Measurements from ENCODE around the gene RHCE. TPM values are rescaled to one million over a fixed set of nuclear protein-coding genes. Genes with fewer than 3 reads are reported as not detected.
A peak's percentile ranks its signal among the peaks of the same experiment; 100 is the strongest.

Gene RHCE
- total RNA-seq, 2 experiments from 2014 or later, result 0.50 to 0.56 TPM

- ChIA-PET POLR2A (interaction anchor here (0.6 to 1.1 kb wide), 2 partner anchors 13 to 21 kb away, joined by 3 to 4 read pairs; no protein-coding TSS in a partner anchor), CTCF (interaction anchor here (1.8 kb wide), 1 partner anchor 15 kb away, joined by 4 read pairs; no protein-coding TSS in a partner anchor)
- ATAC-seq (peak; percentile 34), DNase-seq (no peak)
- H3K4me3 Mint-ChIP-seq, result no peak overlapping the region
- no peak for TF ChIP-seq CTCF (IDR thresholded peaks at IDR 0.05)
- intact Hi-C loops (cut with micrococcal nuclease), result no loop called here
- H3K27ac Mint-ChIP-seq, result no peak overlapping the region
- H3K27me3 Mint-ChIP-seq, result no peaks in the 10 kb centered on the region
- H3K9me3 Mint-ChIP-seq, result no peaks in the 10 kb centered on the region
- H3K4me1 Mint-ChIP-seq (ENCODE audit: low read depth), result peaks cover 38% of the 10 kb centered on the region
- H3K36me3 Mint-ChIP-seq (ENCODE audit: low read depth), result peaks cover 5% of the 10 kb centered on the region
Observed at GRCh38 chr1:25443030-25443699, 22.5 kb upstream of the RHCE start.

GRCh38 chr1:25442178-25442577, 21.6 kb upstream of the RHCE start:
- Mint-ChIP-seq H3K36me3 (ENCODE audit: low read depth) (peaks cover 5% of the 10 kb centered on the region), H3K4me1 (ENCODE audit: low read depth) (peaks cover 34% of the 10 kb centered on the region), H3K4me3 (no peak overlapping the region), H3K27me3 (no peaks in the 10 kb centered on the region), H3K27ac (no peak overlapping the region), H3K9me3 (no peaks in the 10 kb centered on the region)
- no peak for TF ChIP-seq CTCF (IDR thresholded peaks at IDR 0.05)
- ATAC-seq (no peak), DNase-seq (no peak)
- CTCF ChIA-PET, result interaction anchor here (1.1 to 2.0 kb wide), 4 partner anchors 8 to 45 kb away, joined by 3 to 8 read pairs (median 4); no protein-coding TSS in a partner anchor
- POLR2A ChIA-PET, result interaction anchor here (0.6 kb wide), 1 partner anchor 351 kb away, joined by 3 read pairs; no protein-coding TSS in a partner anchor
- intact Hi-C loops (cut with micrococcal nuclease), result no loop called here

- Mint-ChIP-seq H3K36me3 (ENCODE audit: low read depth) (peaks cover 3% of the 10 kb centered on the region), H3K9me3 (no peaks in the 10 kb centered on the region), H3K4me1 (ENCODE audit: low read depth) (peaks cover 52% of the 10 kb centered on the region), H3K27me3 (no peaks in the 10 kb centered on the region), H3K27ac (no peak overlapping the region), H3K4me3 (no peak overlapping the region)
- ChIA-PET CTCF (no interaction called here), POLR2A (no interaction called here)
- intact Hi-C loops (cut with micrococcal nuclease), result no loop called here
- ATAC-seq, result no peak
- no peak for DNase-seq
- TF ChIP-seq CTCF (IDR thresholded peaks at IDR 0.05), result no peak
Observed at GRCh38 chr1:25439287-25439686, 18.7 kb upstream of the RHCE start.

GRCh38 chr1:25437672-25438071, 17.0 kb upstream of the RHCE start:
- ATAC-seq (no peak), DNase-seq (no peak)
- ChIA-PET POLR2A (interaction anchor here (1.4 to 1.5 kb wide), 2 partner anchors 12 to 13 kb away, joined by 3 read pairs; no protein-coding TSS in a partner anchor), CTCF (interaction anchor here (2.1 kb wide), 1 partner anchor 10 kb away, joined by 5 read pairs; no protein-coding TSS in a partner anchor)
- H3K4me1 Mint-ChIP-seq (ENCODE audit: low read depth), result peaks cover 59% of the 10 kb centered on the region
- H3K27me3 Mint-ChIP-seq, result no peaks in the 10 kb centered on the region
- TF ChIP-seq CTCF (IDR thresholded peaks at IDR 0.05), result no peak
- H3K27ac Mint-ChIP-seq, result no peak overlapping the region
- intact Hi-C loops (cut with micrococcal nuclease), result no loop called here
- no peaks in the 10 kb centered on the region for H3K9me3 Mint-ChIP-seq
- H3K36me3 Mint-ChIP-seq (ENCODE audit: low read depth), result peaks cover 3% of the 10 kb centered on the region
- H3K4me3 Mint-ChIP-seq, result no peak overlapping the region

Data from activated CD8-positive, alpha-beta T cell treated with anti-CD3 and anti-CD28 coated beads for 36 hours (primary cell).